GM10248 (cell line): ENCODE results near the gene ARHGAP21.
A peak's percentile ranks its signal among the peaks of the same experiment; 100 is the strongest.
"Not testable (repeated sequence)": the region's sequence is repeated elsewhere in the genome, so short reads cannot be mapped to it uniquely, and the experiment has no call there.

Experiments
- CTCF ChIA-PET: fragments of 300-600 bp; sonication (Branson Sonifier 250); formaldehyde crosslinking; extraction: SDS; loops from one replicate; lab custom pipeline; 2021; ENCODE audit warnings: antibody characterized with exemption; lab: Yijun Ruan, JAX
- POLR2A ChIA-PET: fragments of 350-650 bp; sonication (Branson Sonifier 250); formaldehyde crosslinking; extraction: SDS; loops from one replicate; lab custom pipeline; 2020; ENCODE audit warnings: antibody characterized with exemption; lab: Yijun Ruan, JAX
- DNase-seq: peaks from one replicate; pipeline ENCODE4 v3.0.0; 2012; ENCODE audit errors: extremely low spot score
- CTCF ChIP-seq: IDR thresholded peaks from 2 replicates; pipeline ENCODE4 v1.5.1; 2012; ENCODE audit warnings: mild to moderate bottlenecking, low read depth; ENCODE audit errors: extremely low read depth, missing control alignments, control extremely low read depth

ARHGAP21 gene

DNA sequence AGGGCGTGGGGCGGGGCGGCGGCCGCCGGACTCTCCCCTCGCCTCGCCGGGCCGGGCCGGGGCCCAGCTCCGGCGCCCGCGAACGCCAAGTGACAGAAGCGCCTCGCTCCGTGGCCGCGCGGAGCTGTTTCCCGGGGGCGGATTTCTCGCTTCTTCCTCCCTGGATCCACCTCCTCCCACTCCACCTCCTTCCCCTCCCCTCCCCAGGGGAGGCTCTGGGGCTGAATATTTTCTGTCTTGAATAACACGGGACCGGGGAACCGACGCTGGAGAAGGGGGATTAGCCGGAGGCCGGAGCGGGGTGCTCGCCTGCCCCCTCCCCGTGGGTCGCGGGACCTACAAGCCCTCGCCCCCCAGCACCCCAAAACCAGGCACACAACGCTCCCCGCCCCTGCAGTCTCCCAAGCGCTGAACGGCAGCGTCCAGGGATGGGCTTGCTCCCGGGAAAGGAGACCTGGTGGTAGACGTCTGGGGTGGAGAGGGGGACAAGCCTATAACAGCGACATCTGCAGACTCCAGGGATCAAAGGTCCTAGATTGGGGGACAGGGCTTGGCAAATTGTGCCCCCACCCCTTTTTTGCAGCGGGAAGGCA, at the start of gene ARHGAP21:
Gene ARHGAP21 (minus strand): TSS at position 100 of the 593 bp plus-strand sequence. CDS start 1,988 bp downstream, outside the sequence.
- TF ChIP-seq CTCF = no peak
- POLR2A ChIA-PET = interaction anchor here (1.3 to 1.4 kb wide), 2 partner anchors 53 to 73 kb away, joined by 3 to 4 read pairs; no protein-coding TSS in a partner anchor

GRCh38 chr10:24771943-24772694, 48.4 kb upstream of the ARHGAP21 start:
- ChIA-PET CTCF (no interaction called here), POLR2A (no interaction called here)
- no peak for TF ChIP-seq CTCF
- no peak for DNase-seq

More for the DNA sequence above, at the start of gene ARHGAP21:
- CTCF ChIA-PET = interaction anchor here (0.7 to 2.1 kb wide), 4 partner anchors 13 to 232 kb away, joined by 3 to 6 read pairs (median 4); no protein-coding TSS in a partner anchor
- peak; percentile 70 for DNase-seq

DNA sequence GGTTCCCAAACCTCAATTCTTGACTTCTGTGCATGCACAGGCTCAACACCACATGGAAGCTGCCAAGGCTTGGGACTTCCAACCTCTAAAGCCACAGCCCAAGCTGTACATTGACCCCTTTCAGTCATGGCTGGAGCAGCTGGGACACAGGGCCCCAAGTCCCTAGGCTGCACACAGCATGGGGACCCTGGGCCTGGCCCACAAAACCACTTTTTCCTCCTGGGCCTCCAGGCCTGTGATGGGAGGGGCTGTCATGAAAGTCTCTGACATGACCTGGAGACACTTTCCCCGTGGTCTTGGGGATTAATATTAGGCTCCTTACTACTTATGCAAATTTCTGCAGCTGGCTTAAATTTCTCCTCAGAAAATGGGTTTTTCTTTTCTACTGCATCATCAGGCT, 41.3 kb upstream of the ARHGAP21 start:
- CTCF ChIA-PET, POLR2A ChIA-PET, DNase-seq: not testable (repeated sequence)

- no peak for DNase-seq
- ChIA-PET CTCF (interaction anchor here (0.9 to 1.5 kb wide), 3 partner anchors 9 to 16 kb away, joined by 3 to 4 read pairs (median 4); no protein-coding TSS in a partner anchor), POLR2A (no interaction called here)
- TF ChIP-seq CTCF = no peak
These were observed 39.4 kb upstream of the ARHGAP21 start for GRCh38 chr10:24762966-24763623.

DNA sequence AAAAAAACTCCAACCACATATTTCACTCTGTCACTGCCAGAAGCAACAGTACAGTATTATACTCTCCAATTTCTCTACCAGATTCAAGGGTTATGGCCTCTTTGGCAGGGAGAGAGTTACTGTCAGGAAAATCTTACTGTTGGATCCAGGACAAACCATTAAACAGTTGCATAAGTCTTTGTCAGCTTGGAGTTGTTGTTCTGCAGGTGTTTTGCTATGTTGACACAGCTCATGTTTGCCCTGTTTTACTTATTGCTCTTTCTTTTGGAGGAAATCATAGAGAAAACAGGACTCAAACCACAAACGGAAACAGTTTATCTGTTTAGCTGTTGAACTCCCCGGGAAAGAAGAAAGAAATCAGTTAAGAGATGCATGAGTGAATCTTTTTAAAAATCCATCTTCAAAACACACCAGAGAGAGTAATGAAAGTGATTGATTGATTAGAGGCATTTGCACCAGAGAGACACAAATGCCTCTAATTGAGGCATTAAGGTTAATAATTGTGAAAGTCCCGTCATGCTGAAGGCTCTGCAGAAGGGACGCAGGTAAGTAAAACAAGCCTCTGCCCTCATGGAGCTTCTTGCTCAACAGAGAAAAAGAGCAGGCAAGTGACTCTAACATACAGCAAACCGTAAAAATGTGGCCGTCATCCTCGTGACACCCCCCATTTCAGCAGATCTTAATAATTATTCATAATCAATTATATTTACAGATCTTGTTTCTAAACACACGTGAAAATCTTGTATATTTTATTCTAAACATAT, 38.7 kb upstream of the ARHGAP21 start:
- TF ChIP-seq CTCF = no peak
- ChIA-PET CTCF (interaction anchor here (1.5 kb wide), 1 partner anchor 13 kb away, joined by 4 read pairs; no protein-coding TSS in a partner anchor), POLR2A (no interaction called here)
- DNase-seq = no peak

DNA sequence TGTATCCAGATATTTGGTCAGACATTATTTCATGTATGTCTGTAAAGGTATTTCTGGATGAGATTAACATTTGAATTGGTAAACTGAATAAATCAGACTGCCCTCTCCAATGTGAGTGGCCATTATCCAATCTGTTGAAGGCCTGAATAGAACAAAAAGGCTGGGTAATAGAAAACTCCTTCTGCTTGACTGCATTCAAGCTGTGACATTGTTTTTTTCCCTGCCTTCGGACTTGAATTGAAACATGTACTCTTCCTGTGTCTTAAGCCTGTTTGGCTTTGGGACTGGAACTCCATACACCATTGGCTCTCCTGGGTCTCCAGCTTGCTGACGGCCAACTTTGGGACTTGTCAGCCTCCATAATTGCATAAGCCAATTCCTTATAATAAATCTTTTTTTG, 36.0 kb upstream of the ARHGAP21 start:
- ChIA-PET CTCF (no interaction called here), POLR2A (no interaction called here)
- TF ChIP-seq CTCF = no peak
- DNase-seq = no peak

- POLR2A ChIA-PET, CTCF ChIA-PET, DNase-seq: not testable (repeated sequence)
These were observed 34.6 kb upstream of the ARHGAP21 start for GRCh38 chr10:24758254-24758653.
